HEK293 (cell line): ENCODE measurements around the gene EBP.

Experiments used
- KLF1 ChIP-seq: fragments of 450-650 bp; formaldehyde crosslinking; IDR thresholded peaks from 2 replicates; pipeline ENCODE4 v1.5.1; 2016; ENCODE audit warnings: missing biosample characterization, missing genetic modification characterization
- MEIS1 ChIP-seq: sonication (generic); formaldehyde crosslinking; IDR thresholded peaks from 2 replicates; pipeline ENCODE4 v1.8.1; 2022; ENCODE audit warnings: missing genetic modification reagents, mild to moderate bottlenecking, borderline replicate concordance
- PRDM1 ChIP-seq: fragments of 450-650 bp; formaldehyde crosslinking; IDR thresholded peaks from 2 replicates; pipeline ENCODE4; 2016; ENCODE audit warnings: missing biosample characterization, missing genetic modification characterization
- REPIN1 ChIP-seq: fragments of 450-650 bp; formaldehyde crosslinking; IDR thresholded peaks from 2 replicates; pipeline ENCODE4 v1.5.1; 2017; ENCODE audit warnings: missing biosample characterization, missing genetic modification characterization, low read depth
- SP2 ChIP-seq: fragments of 450-650 bp; formaldehyde crosslinking; IDR thresholded peaks from 2 replicates; pipeline ENCODE4 v1.5.1; 2016; ENCODE audit warnings: missing biosample characterization, missing genetic modification characterization
- SP3 ChIP-seq: fragments of 450-650 bp; formaldehyde crosslinking; IDR thresholded peaks from 2 replicates; pipeline ENCODE4 v1.5.1; 2016; ENCODE audit warnings: missing biosample characterization, missing genetic modification characterization
- TRIM28 ChIP-seq: IDR thresholded peaks from 2 replicates; pipeline ENCODE4 v1.6.1; 2011; ENCODE audit warnings: low read length, control low read depth, borderline replicate concordance
- ZBTB21 ChIP-seq: fragments of 450-650 bp; formaldehyde crosslinking; IDR thresholded peaks from 2 replicates; pipeline ENCODE4 v1.5.1; 2017; ENCODE audit warnings: missing biosample characterization, missing genetic modification characterization
- ZBTB48 ChIP-seq: fragments of 450-650 bp; formaldehyde crosslinking; IDR thresholded peaks from 2 replicates; pipeline ENCODE4 v1.5.1; 2016; ENCODE audit warnings: missing biosample characterization, missing genetic modification characterization
- ZNF10 ChIP-seq: fragments of 450-650 bp; formaldehyde crosslinking; IDR thresholded peaks from 2 replicates; pipeline ENCODE4 v1.5.1; 2017; ENCODE audit warnings: missing biosample characterization, missing genetic modification characterization
- ZNF146 ChIP-seq: fragments of 450-650 bp; formaldehyde crosslinking; IDR thresholded peaks from 2 replicates; pipeline ENCODE4 v1.5.1; 2016; ENCODE audit warnings: missing biosample characterization, missing genetic modification characterization
- ZNF19 ChIP-seq: fragments of 450-650 bp; formaldehyde crosslinking; IDR thresholded peaks from 2 replicates; pipeline ENCODE4; 2016; ENCODE audit warnings: missing biosample characterization, missing genetic modification characterization, low read depth
- ZNF324 ChIP-seq: fragments of 450-650 bp; formaldehyde crosslinking; IDR thresholded peaks from 2 replicates; pipeline ENCODE4 v1.5.1; 2016; ENCODE audit warnings: missing biosample characterization, missing genetic modification characterization
- ZNF398 ChIP-seq: fragments of 450-650 bp; formaldehyde crosslinking; IDR thresholded peaks from 2 replicates; pipeline ENCODE4 v1.5.1; 2017; ENCODE audit warnings: missing biosample characterization, missing genetic modification characterization
- ZNF433 ChIP-seq: fragments of 450-650 bp; formaldehyde crosslinking; IDR thresholded peaks from 2 replicates; pipeline ENCODE4 v1.5.1; 2016; ENCODE audit warnings: missing biosample characterization, missing genetic modification characterization, low read depth
- ZNF518A ChIP-seq: fragments of 450-650 bp; formaldehyde crosslinking; conservative IDR thresholded peaks from 2 replicates; pipeline ENCODE4 v1.5.1; 2016; ENCODE audit warnings: low read depth, missing biosample characterization, missing genetic modification characterization
- ZNF544 ChIP-seq: fragments of 450-650 bp; formaldehyde crosslinking; IDR thresholded peaks from 2 replicates; pipeline ENCODE4 v1.5.0; 2017; ENCODE audit warnings: missing biosample characterization, missing genetic modification characterization
- ZNF629 ChIP-seq: fragments of 450-650 bp; formaldehyde crosslinking; IDR thresholded peaks from 2 replicates; pipeline ENCODE4 v1.5.1; 2017; ENCODE audit warnings: missing biosample characterization, missing genetic modification characterization
- ZNF639 ChIP-seq: fragments of 450-650 bp; formaldehyde crosslinking; IDR thresholded peaks from 2 replicates; pipeline ENCODE4 v1.5.1; 2016; ENCODE audit warnings: missing biosample characterization, missing genetic modification characterization
- ZNF670 ChIP-seq: fragments of 450-650 bp; formaldehyde crosslinking; IDR thresholded peaks from 2 replicates; pipeline ENCODE4 v1.5.1; 2016; ENCODE audit warnings: missing biosample characterization, missing genetic modification characterization, low read depth
- ZNF830 ChIP-seq: fragments of 450-650 bp; IDR thresholded peaks from 2 replicates; pipeline ENCODE4 v1.5.0; 2018; ENCODE audit warnings: missing biosample characterization, missing genetic modification characterization, low read depth, mild to moderate bottlenecking, moderate library complexity
- TF ChIP-seq, protein P1 (sequence below): sonication (generic); formaldehyde crosslinking; IDR thresholded peaks from 2 replicates; pipeline ENCODE4 v1.8.1; 2022; ENCODE audit warnings: mild to moderate bottlenecking, moderate library complexity, missing genetic modification reagents
- TF ChIP-seq, protein P2 (sequence below): fragments of 450-650 bp; formaldehyde crosslinking; IDR thresholded peaks from 2 replicates; pipeline ENCODE4 v1.5.1; 2016; ENCODE audit warnings: missing biosample characterization, missing genetic modification characterization
- TF ChIP-seq, protein P3 (sequence below): fragments of 450-650 bp; formaldehyde crosslinking; conservative IDR thresholded peaks from 2 replicates; pipeline ENCODE4 v1.5.1; 2016; ENCODE audit warnings: low read depth, missing biosample characterization, missing genetic modification characterization

Gene EBP

DNA sequence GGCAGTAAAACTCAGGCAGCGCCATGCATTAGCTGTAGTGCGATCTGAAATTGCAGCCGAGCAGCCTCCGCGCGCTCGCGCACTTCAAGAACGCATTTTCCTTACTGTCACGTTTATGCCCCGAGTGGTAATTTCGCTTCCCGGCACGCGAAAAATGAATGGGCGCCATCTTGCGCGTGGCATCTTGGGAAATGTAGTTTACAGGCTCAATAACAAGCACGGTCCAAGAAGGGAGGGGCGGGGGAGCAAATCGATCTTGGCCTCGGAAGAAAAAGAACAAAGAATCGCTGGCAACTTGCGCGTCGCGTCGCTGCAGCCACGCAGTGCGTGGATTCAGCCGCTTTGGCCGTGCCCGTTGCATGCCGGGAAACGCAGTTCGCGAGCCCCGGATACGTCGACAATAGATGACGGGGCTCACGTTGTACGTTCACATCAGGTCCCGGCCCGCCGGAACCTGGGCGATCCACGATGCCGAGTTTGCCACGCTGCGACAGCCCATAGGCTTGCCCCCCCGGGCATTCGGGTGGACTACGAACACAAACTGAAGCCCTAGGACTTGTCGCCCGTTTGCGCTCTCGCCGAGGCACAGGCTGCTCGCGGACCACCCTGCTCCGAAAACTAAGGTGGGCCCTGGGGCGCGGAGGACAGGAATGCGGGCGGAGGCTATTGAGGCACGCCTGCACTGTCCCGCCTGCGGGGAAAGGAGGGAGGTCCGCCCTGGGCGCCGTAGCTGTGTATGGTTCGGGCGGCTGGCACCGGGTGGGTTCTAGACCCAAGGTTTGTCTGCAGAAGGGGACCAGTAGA lies 45.6 kb upstream of the EBP start, which contains the start of gene FTSJ1 (continued):
- TF ChIP-seq ZNF398 (tag by site-specific recombination) (peak; percentile 62; the same call in 1 of the 2 replicates), ZNF518A (tag by site-specific recombination) (no peak; the same call in 1 of the 2 replicates), REPIN1 (tag by site-specific recombination) (no peak), ZNF830 (no peak), ZBTB21 (tag by site-specific recombination) (peak; percentile 46; the same call in 1 of the 2 replicates), ZNF10 (tag by site-specific recombination) (0 out of 2 replicates have a peak, but pooled peaks have one; percentile 35), ZNF544 (tag by site-specific recombination) (no peak), ZNF629 (peak; percentile 72; the same call in 1 of the 2 replicates), SP2 (peak; percentile 69), KLF1 (peak; percentile 37), TRIM28 (peak; percentile 77; the same call in 1 of the 2 replicates), PRDM1 (tag by site-specific recombination) (peak; percentile 66), ZNF19 (tag by site-specific recombination) (no peak), ZNF324 (tag by site-specific recombination) (no peak; the same call in 1 of the 2 replicates), ZBTB48 (tag by site-specific recombination) (0 out of 2 replicates have a peak, but pooled peaks have one; percentile 16), SP3 (tag by site-specific recombination) (peak; percentile 61; the same call in 1 of the 2 replicates), ZNF433 (tag by site-specific recombination) (no peak), ZNF146 (tag by site-specific recombination) (no peak), ZNF639 (tag by site-specific recombination) (0 out of 2 replicates have a peak, but pooled peaks have one; percentile 12), ZNF670 (tag by site-specific recombination) (no peak), MEIS1 (no peak)
- TF ChIP-seq, protein P1, sequence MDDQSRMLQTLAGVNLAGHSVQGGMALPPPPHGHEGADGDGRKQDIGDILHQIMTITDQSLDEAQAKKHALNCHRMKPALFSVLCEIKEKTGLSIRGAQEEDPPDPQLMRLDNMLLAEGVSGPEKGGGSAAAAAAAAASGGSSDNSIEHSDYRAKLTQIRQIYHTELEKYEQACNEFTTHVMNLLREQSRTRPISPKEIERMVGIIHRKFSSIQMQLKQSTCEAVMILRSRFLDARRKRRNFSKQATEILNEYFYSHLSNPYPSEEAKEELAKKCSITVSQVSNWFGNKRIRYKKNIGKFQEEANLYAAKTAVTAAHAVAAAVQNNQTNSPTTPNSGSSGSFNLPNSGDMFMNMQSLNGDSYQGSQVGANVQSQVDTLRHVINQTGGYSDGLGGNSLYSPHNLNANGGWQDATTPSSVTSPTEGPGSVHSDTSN (CRISPR knock-in tag): peak; percentile 58; the same call in 1 of the 2 replicates
- TF ChIP-seq, protein P2, sequence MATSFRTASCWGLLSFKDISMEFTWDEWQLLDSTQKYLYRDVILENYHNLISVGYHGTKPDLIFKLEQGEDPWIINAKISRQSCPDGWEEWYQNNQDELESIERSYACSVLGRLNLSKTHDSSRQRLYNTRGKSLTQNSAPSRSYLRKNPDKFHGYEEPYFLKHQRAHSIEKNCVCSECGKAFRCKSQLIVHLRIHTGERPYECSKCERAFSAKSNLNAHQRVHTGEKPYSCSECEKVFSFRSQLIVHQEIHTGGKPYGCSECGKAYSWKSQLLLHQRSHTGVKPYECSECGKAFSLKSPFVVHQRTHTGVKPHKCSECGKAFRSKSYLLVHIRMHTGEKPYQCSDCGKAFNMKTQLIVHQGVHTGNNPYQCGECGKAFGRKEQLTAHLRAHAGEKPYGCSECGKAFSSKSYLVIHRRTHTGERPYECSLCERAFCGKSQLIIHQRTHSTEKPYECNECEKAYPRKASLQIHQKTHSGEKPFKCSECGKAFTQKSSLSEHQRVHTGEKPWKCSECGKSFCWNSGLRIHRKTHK (tag by site-specific recombination): no peak
- TF ChIP-seq, protein P3, sequence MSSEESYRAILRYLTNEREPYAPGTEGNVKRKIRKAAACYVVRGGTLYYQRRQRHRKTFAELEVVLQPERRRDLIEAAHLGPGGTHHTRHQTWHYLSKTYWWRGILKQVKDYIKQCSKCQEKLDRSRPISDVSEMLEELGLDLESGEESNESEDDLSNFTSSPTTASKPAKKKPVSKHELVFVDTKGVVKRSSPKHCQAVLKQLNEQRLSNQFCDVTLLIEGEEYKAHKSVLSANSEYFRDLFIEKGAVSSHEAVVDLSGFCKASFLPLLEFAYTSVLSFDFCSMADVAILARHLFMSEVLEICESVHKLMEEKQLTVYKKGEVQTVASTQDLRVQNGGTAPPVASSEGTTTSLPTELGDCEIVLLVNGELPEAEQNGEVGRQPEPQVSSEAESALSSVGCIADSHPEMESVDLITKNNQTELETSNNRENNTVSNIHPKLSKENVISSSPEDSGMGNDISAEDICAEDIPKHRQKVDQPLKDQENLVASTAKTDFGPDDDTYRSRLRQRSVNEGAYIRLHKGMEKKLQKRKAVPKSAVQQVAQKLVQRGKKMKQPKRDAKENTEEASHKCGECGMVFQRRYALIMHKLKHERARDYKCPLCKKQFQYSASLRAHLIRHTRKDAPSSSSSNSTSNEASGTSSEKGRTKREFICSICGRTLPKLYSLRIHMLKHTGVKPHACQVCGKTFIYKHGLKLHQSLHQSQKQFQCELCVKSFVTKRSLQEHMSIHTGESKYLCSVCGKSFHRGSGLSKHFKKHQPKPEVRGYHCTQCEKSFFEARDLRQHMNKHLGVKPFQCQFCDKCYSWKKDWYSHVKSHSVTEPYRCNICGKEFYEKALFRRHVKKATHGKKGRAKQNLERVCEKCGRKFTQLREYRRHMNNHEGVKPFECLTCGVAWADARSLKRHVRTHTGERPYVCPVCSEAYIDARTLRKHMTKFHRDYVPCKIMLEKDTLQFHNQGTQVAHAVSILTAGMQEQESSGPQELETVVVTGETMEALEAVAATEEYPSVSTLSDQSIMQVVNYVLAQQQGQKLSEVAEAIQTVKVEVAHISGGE (tag by site-specific recombination): peak; percentile 92
